WERI-Rb-1 (cell line): Measurements from ENCODE around the gene CCT6B.

Experiments used
- DNase-seq: peaks from one replicate; pipeline ENCODE4 v3.0.0-alpha.2; 2020
- H3K27ac ChIP-seq: fragments of 250-450 bp; sonication (Bioruptor Pico); 2 replicates; pipeline ENCODE4 v1.5.1; 2020; ENCODE audit warnings: mild to moderate bottlenecking, moderate library complexity
- H3K27me3 ChIP-seq: fragments of 250-450 bp; sonication (Bioruptor Pico); 2 replicates; pipeline ENCODE4 v1.5.1; 2021; ENCODE audit warnings: mild to moderate bottlenecking, low read depth, moderate library complexity; ENCODE audit not compliant: insufficient read depth, severe bottlenecking
- H3K36me3 ChIP-seq: fragments of 250-450 bp; sonication (Bioruptor Pico); 2 replicates; pipeline ENCODE4 v1.5.1; 2020; ENCODE audit warnings: mild to moderate bottlenecking, moderate library complexity
- H3K4me3 ChIP-seq: 2 replicates; pipeline ENCODE4 v1.5.1; 2011; ENCODE audit warnings: low read depth, mild to moderate bottlenecking, control low read depth, low read length
- H3K9me3 ChIP-seq: fragments of 250-450 bp; sonication (Bioruptor Pico); 2 replicates; pipeline ENCODE4 v1.5.1; 2021; ENCODE audit warnings: mild to moderate bottlenecking, moderate library complexity; ENCODE audit not compliant: severe bottlenecking
- TF ChIP-seq, protein P1 (sequence below): IDR thresholded peaks from 2 replicates; pipeline ENCODE4 v1.5.1; 2011; ENCODE audit warnings: low read depth, mild to moderate bottlenecking, control low read depth, inconsistent platforms, low read length

CCT6B gene

GRCh38 chr17:34988644-34989043, 27.4 kb upstream of the CCT6B start:
- TF ChIP-seq, protein P1, sequence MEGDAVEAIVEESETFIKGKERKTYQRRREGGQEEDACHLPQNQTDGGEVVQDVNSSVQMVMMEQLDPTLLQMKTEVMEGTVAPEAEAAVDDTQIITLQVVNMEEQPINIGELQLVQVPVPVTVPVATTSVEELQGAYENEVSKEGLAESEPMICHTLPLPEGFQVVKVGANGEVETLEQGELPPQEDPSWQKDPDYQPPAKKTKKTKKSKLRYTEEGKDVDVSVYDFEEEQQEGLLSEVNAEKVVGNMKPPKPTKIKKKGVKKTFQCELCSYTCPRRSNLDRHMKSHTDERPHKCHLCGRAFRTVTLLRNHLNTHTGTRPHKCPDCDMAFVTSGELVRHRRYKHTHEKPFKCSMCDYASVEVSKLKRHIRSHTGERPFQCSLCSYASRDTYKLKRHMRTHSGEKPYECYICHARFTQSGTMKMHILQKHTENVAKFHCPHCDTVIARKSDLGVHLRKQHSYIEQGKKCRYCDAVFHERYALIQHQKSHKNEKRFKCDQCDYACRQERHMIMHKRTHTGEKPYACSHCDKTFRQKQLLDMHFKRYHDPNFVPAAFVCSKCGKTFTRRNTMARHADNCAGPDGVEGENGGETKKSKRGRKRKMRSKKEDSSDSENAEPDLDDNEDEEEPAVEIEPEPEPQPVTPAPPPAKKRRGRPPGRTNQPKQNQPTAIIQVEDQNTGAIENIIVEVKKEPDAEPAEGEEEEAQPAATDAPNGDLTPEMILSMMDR = no peak
- peaks cover 80% of the 10 kb centered on the region for H3K36me3 ChIP-seq
- H3K27me3 ChIP-seq = no peaks in the 10 kb centered on the region
- DNase-seq = no peak
- no peak overlapping the region for H3K4me3 ChIP-seq
- H3K9me3 ChIP-seq = no peaks in the 10 kb centered on the region
- H3K27ac ChIP-seq = no peak overlapping the region

DNA sequence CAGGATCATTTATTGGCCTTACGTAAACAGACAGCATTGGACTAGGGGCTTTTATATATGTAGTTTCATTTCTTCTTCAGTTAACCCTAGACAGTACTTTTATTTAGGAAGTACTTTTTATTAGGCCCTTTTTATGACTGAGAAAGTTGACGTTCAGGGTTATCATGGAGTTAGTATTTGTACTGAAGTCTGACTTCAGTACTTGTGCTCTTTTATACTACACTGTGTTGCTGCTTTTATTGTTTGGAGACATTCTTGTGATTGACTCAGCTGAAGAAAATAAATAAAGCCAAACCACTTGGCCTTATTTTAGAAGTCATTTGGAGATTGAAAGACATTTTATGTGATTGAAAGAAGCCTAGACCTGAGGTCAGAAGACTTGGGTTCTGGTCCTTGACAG, 26.0 kb upstream of the CCT6B start:
- TF ChIP-seq, protein P1 = no peak
- no peak overlapping the region for H3K4me3 ChIP-seq
- H3K9me3 ChIP-seq = no peaks in the 10 kb centered on the region
- no peak overlapping the region for H3K27ac ChIP-seq
- DNase-seq = no peak
- no peaks in the 10 kb centered on the region for H3K27me3 ChIP-seq
- peaks cover 80% of the 10 kb centered on the region for H3K36me3 ChIP-seq

DNA sequence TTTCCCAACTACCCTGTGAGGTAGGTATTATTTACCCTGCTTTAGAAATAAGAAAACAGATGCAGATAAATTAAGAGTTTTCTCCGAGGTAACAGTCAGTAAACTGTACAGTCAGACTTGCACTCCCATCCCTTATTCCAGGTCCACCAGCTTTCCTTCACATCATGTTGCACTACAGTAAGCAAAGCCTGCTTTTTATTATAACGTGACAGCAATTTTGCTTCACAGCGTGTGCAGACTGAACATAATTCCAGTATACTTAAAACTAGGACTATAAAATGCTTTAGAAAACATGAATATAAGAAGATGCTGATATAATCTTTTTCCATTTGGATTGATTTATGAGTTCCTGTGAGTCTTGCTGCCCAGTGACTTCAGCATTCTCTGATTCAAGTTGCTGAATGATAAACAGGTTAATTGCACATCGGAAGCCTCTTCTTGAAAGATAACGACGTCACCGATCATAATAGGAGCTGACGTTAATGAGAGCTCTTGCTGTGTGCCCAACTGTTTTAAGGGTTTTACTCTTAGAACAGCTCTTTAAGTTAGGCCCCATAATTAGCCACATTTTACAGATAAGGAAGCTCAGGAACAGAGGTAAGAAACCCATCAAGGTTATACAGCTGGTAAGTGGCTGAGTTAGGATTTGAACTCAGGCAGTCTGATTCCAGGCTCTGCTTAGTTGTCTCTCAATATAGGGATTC, 20.4 kb upstream of the CCT6B start:
- H3K27me3 ChIP-seq = no peaks in the 10 kb centered on the region
- peak overlapping the region; percentile 99 for H3K27ac ChIP-seq
- H3K9me3 ChIP-seq = no peaks in the 10 kb centered on the region
- TF ChIP-seq, protein P1 = no peak
- no peak for DNase-seq
- peak overlapping the region; percentile 96 for H3K4me3 ChIP-seq
- peaks cover 36% of the 10 kb centered on the region for H3K36me3 ChIP-seq

DNA sequence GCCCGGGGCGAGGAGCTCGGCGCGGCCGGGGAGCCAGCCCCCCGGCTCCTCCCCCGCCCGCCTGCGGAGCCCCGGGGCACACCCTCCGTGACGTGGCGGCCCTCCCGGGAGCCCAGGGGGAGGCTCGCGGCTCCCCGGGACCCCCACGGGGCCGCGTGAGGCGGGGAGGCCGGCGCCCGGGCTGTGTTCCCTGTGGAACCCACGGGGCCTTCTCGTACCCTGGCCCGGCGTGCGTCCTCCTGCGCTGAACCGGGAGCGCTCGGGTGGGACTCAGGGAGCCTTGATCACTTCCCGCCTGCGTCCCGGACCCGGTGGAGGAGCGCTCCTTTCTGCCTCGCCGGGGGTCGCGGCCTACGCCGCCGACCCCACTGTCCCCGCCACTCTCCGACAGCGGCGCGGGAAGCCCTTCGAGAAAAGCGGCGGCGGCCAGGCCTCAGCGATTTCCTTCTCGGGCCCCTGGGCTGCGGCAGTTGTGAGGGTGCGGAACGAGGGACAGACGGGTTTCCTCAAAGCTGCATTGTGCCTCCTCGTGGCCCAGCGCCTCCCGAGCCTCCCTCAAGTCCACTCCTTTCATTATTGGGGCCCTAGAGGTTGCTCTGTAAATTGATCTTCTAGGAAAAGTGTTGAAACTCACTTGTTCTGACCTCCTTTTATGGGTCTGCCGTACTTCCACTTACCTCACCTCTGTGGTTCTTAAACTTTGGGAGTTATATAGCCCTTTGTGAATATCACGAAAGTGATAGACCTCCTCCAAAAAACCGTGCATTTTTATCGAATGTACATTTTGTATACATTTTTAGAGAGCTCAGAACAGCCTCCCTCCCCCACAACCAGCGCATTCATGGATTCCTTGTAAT, 19.6 kb upstream of the CCT6B start:
- Histone ChIP-seq H3K27ac (peak overlapping the region; percentile 99), H3K27me3 (no peaks in the 10 kb centered on the region), H3K9me3 (no peaks in the 10 kb centered on the region), H3K4me3 (peak overlapping the region; percentile 96), H3K36me3 (peaks cover 28% of the 10 kb centered on the region)
- peak; percentile 75 for DNase-seq
- TF ChIP-seq, protein P1 = peak; percentile 63

GRCh38 chr17:34980353-34980680, 19.1 kb upstream of the CCT6B start, which contains the start of gene LIG3:
Gene LIG3, plus strand, starts transcription at chr17:34980512. Its CDS starts 2,494 bp downstream, at chr17:34983006.
- Histone ChIP-seq H3K9me3 (no peaks in the 10 kb centered on the region), H3K4me3 (peak within 1 kb of the TSS; percentile 96), H3K27me3 (no peaks in the 10 kb centered on the region), H3K27ac (peak within 1 kb of the TSS; percentile 99), H3K36me3 (peaks cover 24% of the 10 kb centered on the region)
- peak; percentile 96 for DNase-seq
- TF ChIP-seq, protein P1 = no peak
